Karpas-422 (cell line): ENCODE results near the gene OCEL1. TPM values are rescaled to one million over a fixed set of nuclear protein-coding genes. Genes with fewer than 3 reads are reported as not detected.
A peak's percentile ranks its signal among the peaks of the same experiment; 100 is the strongest.
"Not testable (repeated sequence)": the region's sequence is repeated elsewhere in the genome, so short reads cannot be mapped to it uniquely, and the experiment has no call there.

Experiments
- DNase-seq: peaks from one replicate; pipeline ENCODE4 v3.0.0-alpha.2; 2015
- H2AFZ ChIP-seq: fragments of 200-600 bp; sonication (generic); 2 replicates; pipeline ENCODE4 v1.6.1; 2014; ENCODE audit warnings: antibody characterized with exemption, low read length, mixed read lengths
- H3K27ac ChIP-seq: fragments of 200-600 bp; sonication (generic); 2 replicates; pipeline ENCODE4 v1.5.1; 2014; ENCODE audit warnings: mild to moderate bottlenecking, low read length, moderate library complexity
- H3K27me3 ChIP-seq: fragments of 200-600 bp; sonication (generic); 2 replicates; pipeline ENCODE4 v1.6.1; 2014; ENCODE audit warnings: low read length, mixed read lengths
- H3K36me3 ChIP-seq: fragments of 200-600 bp; sonication (generic); 2 replicates; pipeline ENCODE4 v1.6.1; 2014; ENCODE audit warnings: low read length, mixed read lengths; ENCODE audit not compliant: insufficient read depth
- H3K4me1 ChIP-seq: fragments of 200-600 bp; sonication (generic); 2 replicates; pipeline ENCODE4 v1.6.1; 2014; ENCODE audit warnings: mild to moderate bottlenecking, low read length, mixed read lengths
- H3K4me2 ChIP-seq: fragments of 200-600 bp; sonication (generic); 2 replicates; pipeline ENCODE4 v1.6.1; 2014; ENCODE audit warnings: low read length, low read depth, mild to moderate bottlenecking; ENCODE audit not compliant: poor library complexity, severe bottlenecking
- H3K4me3 ChIP-seq: fragments of 200-600 bp; sonication (generic); 2 replicates; pipeline ENCODE4 v1.5.1; 2014; ENCODE audit warnings: mild to moderate bottlenecking, antibody characterized with exemption, low read length, mixed read lengths
- H3K79me2 ChIP-seq: fragments of 200-600 bp; sonication (generic); 2 replicates; pipeline ENCODE4 v1.6.1; 2014; ENCODE audit warnings: mild to moderate bottlenecking, low read length, mixed read lengths
- H3K9ac ChIP-seq: fragments of 200-600 bp; sonication (generic); 2 replicates; pipeline ENCODE4 v1.6.0; 2014; ENCODE audit warnings: low read length
- H3K9me2 ChIP-seq: fragments of 200-600 bp; sonication (generic), shearing (Covaris generic); replicated peaks from 2 replicates; pipeline ENCODE4 v1.6.0; 2014; ENCODE audit warnings: mild to moderate bottlenecking, low read length, moderate library complexity; ENCODE audit not compliant: insufficient read depth
- H3K9me3 ChIP-seq: fragments of 300-700, 200-600 bp; sonication (generic); 2 replicates; pipeline ENCODE4 v1.6.1; 2014; ENCODE audit warnings: low read length, mixed read lengths
- H4K20me1 ChIP-seq: fragments of 200-600 bp; sonication (generic); 2 replicates; pipeline ENCODE4 v1.6.1; 2014; ENCODE audit warnings: mild to moderate bottlenecking, antibody characterized with exemption, low read length, low read depth; ENCODE audit not compliant: insufficient read depth
- total RNA-seq: library from RNA; depleted of rRNA; stranded (reverse); fragments of >200 nt; shearing (Covaris generic); gene quantifications from 2 replicates; pipeline ENCODE4 v1.2.3, GENCODE V29; 2014; ENCODE audit warnings: low replicate concordance

The OCEL1 gene
- total RNA-seq, 1 experiment from 2014 or later: 13.0 TPM

GRCh38 chr19:17262557-17262956 is 36.5 kb downstream of the OCEL1 start:
- H3K4me3 ChIP-seq: no peak overlapping the region
- H3K9me3 ChIP-seq: no peaks in the 10 kb centered on the region
- no peaks in the 10 kb centered on the region for H4K20me1 ChIP-seq
- H3K9ac ChIP-seq: no peak overlapping the region
- H3K36me3 ChIP-seq: no peaks in the 10 kb centered on the region
- peaks cover under 1% of the 10 kb centered on the region; the same call in 1 of the 2 replicates for H3K79me2 ChIP-seq
- no peak overlapping the region for H2AFZ ChIP-seq
- no peaks in the 10 kb centered on the region for H3K27me3 ChIP-seq
- H3K9me2 ChIP-seq: no peaks in the 10 kb centered on the region
- H3K27ac ChIP-seq: no peak overlapping the region
- no peak overlapping the region for H3K4me2 ChIP-seq
- DNase-seq: no peak
- peaks cover 18% of the 10 kb centered on the region for H3K4me1 ChIP-seq

GRCh38 chr19:17263712-17264640 is 38.0 kb downstream of the OCEL1 start:
- H3K4me1 ChIP-seq: peaks cover 28% of the 10 kb centered on the region
- H3K9me2 ChIP-seq: no peaks in the 10 kb centered on the region
- no peaks in the 10 kb centered on the region for H3K9me3 ChIP-seq
- H3K9ac ChIP-seq: no peak overlapping the region
- H3K27me3 ChIP-seq: no peaks in the 10 kb centered on the region
- no peak overlapping the region for H3K4me2 ChIP-seq
- H3K4me3 ChIP-seq: no peak overlapping the region
- DNase-seq: no peak
- H3K79me2 ChIP-seq: peaks cover 15% of the 10 kb centered on the region
- no peaks in the 10 kb centered on the region for H4K20me1 ChIP-seq
- no peak overlapping the region for H3K27ac ChIP-seq
- no peak overlapping the region for H2AFZ ChIP-seq
- H3K36me3 ChIP-seq: no peaks in the 10 kb centered on the region

GRCh38 chr19:17264641-17264979 is 38.6 kb downstream of the OCEL1 start, which contains the start of gene USHBP1:
Gene USHBP1 (minus strand): TSS chr19:17264745. CDS start chr19:17264299, 446 bp downstream.
- no peaks in the 10 kb centered on the region for H3K36me3 ChIP-seq
- no peaks in the 10 kb centered on the region for H3K9me2 ChIP-seq
- no peaks in the 10 kb centered on the region for H3K27me3 ChIP-seq
- no peak for DNase-seq
- peaks cover 29% of the 10 kb centered on the region for H3K4me1 ChIP-seq
- no peak within 1 kb of the TSS for H3K27ac ChIP-seq
- H3K79me2 ChIP-seq: peaks cover 17% of the 10 kb centered on the region
- no peak within 1 kb of the TSS for H3K4me3 ChIP-seq
- H4K20me1 ChIP-seq: no peaks in the 10 kb centered on the region
- H3K4me2 ChIP-seq: no peak within 1 kb of the TSS
- no peaks in the 10 kb centered on the region for H3K9me3 ChIP-seq
- H2AFZ ChIP-seq: no peak within 1 kb of the TSS
- no peak within 1 kb of the TSS for H3K9ac ChIP-seq

GRCh38 chr19:17266026-17266425 is 40.0 kb downstream of the OCEL1 start:
- Histone ChIP-seq H3K79me2 (peaks cover 17% of the 10 kb centered on the region), H3K9ac (peak overlapping the region; percentile 59), H3K27me3 (no peaks in the 10 kb centered on the region), H3K4me2 (peak overlapping the region; percentile 75), H3K4me3 (peak overlapping the region; percentile 40), H3K36me3 (no peaks in the 10 kb centered on the region), H3K4me1 (peaks cover 23% of the 10 kb centered on the region), H3K9me3 (no peaks in the 10 kb centered on the region), H3K27ac (peak overlapping the region; percentile 93), H3K9me2 (no peaks in the 10 kb centered on the region), H4K20me1 (no peaks in the 10 kb centered on the region), H2AFZ (no peak overlapping the region)
- DNase-seq: no peak

GRCh38 chr19:17266589-17266974 is 40.6 kb downstream of the OCEL1 start:
- no peak overlapping the region for H2AFZ ChIP-seq
- H4K20me1 ChIP-seq: no peaks in the 10 kb centered on the region
- peaks cover 17% of the 10 kb centered on the region for H3K79me2 ChIP-seq
- peaks cover 4% of the 10 kb centered on the region; the same call in 1 of the 2 replicates for H3K36me3 ChIP-seq
- no peaks in the 10 kb centered on the region for H3K9me2 ChIP-seq
- H3K4me3 ChIP-seq: peak overlapping the region; percentile 40; the same call in 1 of the 2 replicates
- no peaks in the 10 kb centered on the region for H3K27me3 ChIP-seq
- no peaks in the 10 kb centered on the region for H3K9me3 ChIP-seq
- peak overlapping the region; percentile 93 for H3K27ac ChIP-seq
- H3K4me2 ChIP-seq: peak overlapping the region; percentile 75
- peaks cover 21% of the 10 kb centered on the region for H3K4me1 ChIP-seq
- no peak for DNase-seq
- H3K9ac ChIP-seq: peak overlapping the region; percentile 59

- Histone ChIP-seq H3K9me2 (no peaks in the 10 kb centered on the region), H3K4me2 (peak within 1 kb of the TSS; percentile 75), H3K4me3 (peak within 1 kb of the TSS; percentile 93), H3K9me3 (no peaks in the 10 kb centered on the region), H3K9ac (peak within 1 kb of the TSS; percentile 82), H2AFZ (peak within 1 kb of the TSS; percentile 33; the same call in 1 of the 2 replicates), H3K4me1 (peaks cover 21% of the 10 kb centered on the region), H4K20me1 (no peaks in the 10 kb centered on the region), H3K27ac (peak within 1 kb of the TSS; percentile 93), H3K36me3 (peaks cover 4% of the 10 kb centered on the region; the same call in 1 of the 2 replicates), H3K79me2 (peaks cover 17% of the 10 kb centered on the region), H3K27me3 (no peaks in the 10 kb centered on the region)
- peak; percentile 99 for DNase-seq
These were observed 41.2 kb downstream of the OCEL1 start, which contains the start of gene BABAM1 for GRCh38 chr19:17266975-17267788. Gene BABAM1 (plus strand): TSS chr19:17267443. CDS start chr19:17268807, 1,364 bp downstream.

GRCh38 chr19:17268754-17269153 is 42.7 kb downstream of the OCEL1 start:
- Histone ChIP-seq H3K9me2 (no peaks in the 10 kb centered on the region), H3K9ac (peak overlapping the region; percentile 82), H3K9me3 (no peaks in the 10 kb centered on the region), H3K4me3 (peak overlapping the region; percentile 93), H3K27ac (no peak overlapping the region), H3K79me2 (peaks cover 17% of the 10 kb centered on the region), H4K20me1 (no peaks in the 10 kb centered on the region), H3K36me3 (peaks cover 4% of the 10 kb centered on the region; the same call in 1 of the 2 replicates), H2AFZ (no peak overlapping the region), H3K27me3 (no peaks in the 10 kb centered on the region), H3K4me1 (peaks cover 21% of the 10 kb centered on the region), H3K4me2 (peak overlapping the region; percentile 71)
- DNase-seq: no peak

GRCh38 chr19:17274892-17275291 is 48.9 kb downstream of the OCEL1 start:
- H3K36me3 ChIP-seq: peaks cover 16% of the 10 kb centered on the region
- not testable (repeated sequence) for H3K79me2 ChIP-seq

More at GRCh38 chr19:17274892-17275291, 48.9 kb downstream of the OCEL1 start:
- H4K20me1 ChIP-seq, H2AFZ ChIP-seq, H3K27me3 ChIP-seq, H3K4me1 ChIP-seq, H3K9ac ChIP-seq, H3K4me3 ChIP-seq, H3K4me2 ChIP-seq, H3K9me2 ChIP-seq, DNase-seq, H3K27ac ChIP-seq, H3K9me3 ChIP-seq: not testable (repeated sequence)
